Bronchial epithelial cell (primary cell): ENCODE measurements around the gene S100PBP. TPM values are rescaled to one million over a fixed set of nuclear protein-coding genes. Genes with fewer than 3 reads are reported as not detected.

Source experiments
- DNase-seq: peaks from one replicate; pipeline ENCODE4 v3.0.0-alpha.2; 2010; ENCODE audit warnings: low read depth
- FAIRE-seq: peaks from 2 replicates; lab custom pipeline; 2011; peaks lifted over from hg19 to GRCh38; lab: Jason Lieb, UNC
- H3K27me3 ChIP-seq: 2 replicates; pipeline ENCODE4 v1.5.1; 2011; ENCODE audit warnings: low read length; ENCODE audit not compliant: control insufficient read depth, insufficient read depth
- H3K36me3 ChIP-seq: 2 replicates; pipeline ENCODE4 v1.5.1; 2011; ENCODE audit warnings: low read length; ENCODE audit not compliant: control insufficient read depth, insufficient read depth
- H3K4me3 ChIP-seq: 2 replicates; pipeline ENCODE4 v1.5.1; 2011; ENCODE audit warnings: mild to moderate bottlenecking, low read depth, low read length, control low read depth
- CTCF ChIP-seq: IDR thresholded peaks from 2 replicates; pipeline ENCODE4 v1.5.1; 2011; ENCODE audit warnings: mild to moderate bottlenecking, moderate library complexity, low read length, control low read depth, inconsistent platforms; ENCODE audit not compliant: insufficient read depth, severe bottlenecking
- total RNA-seq: library from RNA; depleted of rRNA; stranded (reverse); fragments of >200 nt; gene quantifications from 2 replicates; pipeline ENCODE4 v1.2.1, GENCODE V29; 2014

The S100PBP gene
- total RNA-seq, 1 donor from 2014 or later = 20.5 TPM

- no peak for DNase-seq
- no peak overlapping the region for H3K4me3 ChIP-seq
- no peak for TF ChIP-seq CTCF
- H3K36me3 ChIP-seq = peaks cover 4% of the 10 kb centered on the region
- FAIRE-seq = peak; percentile 13
- no peaks in the 10 kb centered on the region for H3K27me3 ChIP-seq
These were observed 45.9 kb downstream of the S100PBP start for GRCh38 chr1:32863218-32863880.

- Histone ChIP-seq H3K27me3 (no peaks in the 10 kb centered on the region), H3K36me3 (peaks cover 4% of the 10 kb centered on the region), H3K4me3 (no peak overlapping the region)
- peak; percentile 77 for FAIRE-seq
- DNase-seq = no peak
- TF ChIP-seq CTCF = no peak
These were observed 46.4 kb downstream of the S100PBP start for GRCh38 chr1:32863881-32864245.

- Histone ChIP-seq H3K27me3 (no peaks in the 10 kb centered on the region), H3K4me3 (no peak overlapping the region), H3K36me3 (peaks cover 4% of the 10 kb centered on the region)
- FAIRE-seq = no peak
- DNase-seq = no peak
- TF ChIP-seq CTCF = no peak
These were observed 47.0 kb downstream of the S100PBP start for GRCh38 chr1:32864375-32865019.

GRCh38 chr1:32865639-32866405 is 48.4 kb downstream of the S100PBP start:
- TF ChIP-seq CTCF = no peak
- Histone ChIP-seq H3K27me3 (no peaks in the 10 kb centered on the region), H3K4me3 (no peak overlapping the region), H3K36me3 (peaks cover 4% of the 10 kb centered on the region)
- DNase-seq = no peak
- FAIRE-seq = no peak

- Histone ChIP-seq H3K4me3 (no peak overlapping the region), H3K36me3 (peaks cover 4% of the 10 kb centered on the region), H3K27me3 (peaks cover 8% of the 10 kb centered on the region)
- no peak for FAIRE-seq
- no peak for DNase-seq
- no peak for TF ChIP-seq CTCF
These were observed 49.7 kb downstream of the S100PBP start for GRCh38 chr1:32867151-32867550.
